Measurements from ENCODE around the gene CEP72. TPM values are rescaled to one million over a fixed set of nuclear protein-coding genes. Genes with fewer than 3 reads are reported as not detected.

CEP72 gene
- total and polyA plus RNA-seq, 7 donors, result 0.36 to 7.1 (median 1.6) TPM

GRCh38 chr5:671459-672328 lies 59.6 kb downstream of the CEP72 start:
- 6 to 25% methylated on average over 27 of the region's 27 CpGs for WGBS, 2 donors
- Histone ChIP-seq H3K36me3 (no peaks in the 10 kb centered on the region), H3K27me3 (no peaks in the 10 kb centered on the region), H3K9me3 (no peaks in the 10 kb centered on the region), H3K4me1 (peaks cover 0 to 75% (median 56%) of the 10 kb centered on the region in 4 donors), H3K27ac (peak overlapping the region; percentile 7 to 75 (median 65)), H3K4me3 (peak overlapping the region in 2 of 4 donors; percentile 11 to 21)
- peak; percentile 87 for DNase-seq
- intact Hi-C loops (cut with DNase I), result loop anchor here (2.0 to 5.0 kb wide), 3 partner anchors 111 to 233 kb away; partner anchors contain the start of genes BRD9, TRIP13 and ZDHHC11B
- no peak for TF ChIP-seq POLR2AphosphoS5 (IDR thresholded peaks at IDR 0.05)
- TF ChIP-seq CTCF (IDR thresholded peaks at IDR 0.05), result peak; percentile 89 to 96 (median 92)

GRCh38 chr5:672329-673160 lies 60.4 kb downstream of the CEP72 start:
- Histone ChIP-seq H3K27me3 (no peaks in the 10 kb centered on the region), H3K9me3 (no peaks in the 10 kb centered on the region), H3K27ac (peak overlapping the region; percentile 9 to 75 (median 65)), H3K36me3 (peaks cover 0 to 5% (median 2%) of the 10 kb centered on the region in 4 donors), H3K4me3 (peak overlapping the region in 2 of 4 donors; percentile 11 to 21), H3K4me1 (peaks cover 0 to 75% (median 56%) of the 10 kb centered on the region in 4 donors)
- intact Hi-C loops (cut with DNase I), result loop anchor here (2.0 to 5.0 kb wide), 2 partner anchors 110 to 220 kb away; partner anchors contain the start of genes BRD9, TRIP13 and ZDHHC11B
- peak; percentile 81 for DNase-seq
- 2 to 17% methylated on average over 27 of the region's 27 CpGs for WGBS, 2 donors
- peak in 1 of 4 donors; percentile 55 for TF ChIP-seq POLR2AphosphoS5 (IDR thresholded peaks at IDR 0.05)
- TF ChIP-seq POLR2A (IDR thresholded peaks at IDR 0.05), result no peak
- TF ChIP-seq EP300 (IDR thresholded peaks at IDR 0.05), result peak in 1 of 4 donors; percentile 47
- TF ChIP-seq CTCF (IDR thresholded peaks at IDR 0.05), result no peak

GRCh38 chr5:673161-673830 lies 61.2 kb downstream of the CEP72 start:
- Histone ChIP-seq H3K27me3 (no peaks in the 10 kb centered on the region), H3K4me3 (peak overlapping the region in 1 of 4 donors; percentile 21), H3K27ac (peak overlapping the region; percentile 9 to 75 (median 65)), H3K9me3 (no peaks in the 10 kb centered on the region), H3K36me3 (peaks cover 0 to 5% (median 2%) of the 10 kb centered on the region in 4 donors), H3K4me1 (peaks cover 0 to 75% (median 56%) of the 10 kb centered on the region in 4 donors)
- 35 to 54% methylated on average over 19 of the region's 19 CpGs for WGBS, 2 donors
- peak; percentile 63 for DNase-seq
- intact Hi-C loops (cut with DNase I), result loop anchor here (2.0 to 5.0 kb wide), 2 partner anchors 109 to 220 kb away; partner anchors contain the start of genes BRD9, TRIP13 and ZDHHC11B
- TF ChIP-seq POLR2AphosphoS5 (IDR thresholded peaks at IDR 0.05) (no peak), CTCF (IDR thresholded peaks at IDR 0.05) (no peak), POLR2A (IDR thresholded peaks at IDR 0.05) (no peak), EP300 (IDR thresholded peaks at IDR 0.05) (no peak)
